Left lung (tissue), 10 donors: ENCODE results near the gene RSAD1. TPM values are rescaled to one million over a fixed set of nuclear protein-coding genes. Genes with fewer than 3 reads are reported as not detected.
A peak's percentile ranks its signal among the peaks of the same experiment; 100 is the strongest.

Source experiments
- ATAC-seq: fragments of 200-7000 bp; cut with Tn5 transposase; one replicate; pipeline ENCODE4 v1.9.1; 2020; ENCODE audit warnings: moderate library complexity
- DNase-seq, 4 donors: peaks; one replicate each; pipeline ENCODE4 v3.0.0-alpha.2; 2013 to 2020
- H3K27ac ChIP-seq, 2 donors: fragments of 200-600 bp; sonication (generic) in 1 of 2; one replicate each; pipeline versions ENCODE4 v1.5.0 to v1.8.0; 2020 to 2021
- H3K27me3 ChIP-seq, 2 donors: fragments of 200-600 bp; sonication (generic) in 1 of 2; one replicate each; pipeline versions ENCODE4 v1.5.0 to v1.8.0; 2020 to 2021
- H3K36me3 ChIP-seq, 2 donors: fragments of 200-600 bp; sonication (generic) in 1 of 2; one replicate each; pipeline versions ENCODE4 v1.5.0 to v1.8.0; 2020 to 2021
- H3K4me1 ChIP-seq, 2 donors: fragments of 200-600 bp; one replicate each; pipeline ENCODE4 v1.8.0; 2021
- H3K4me3 ChIP-seq, 2 donors: fragments of 200-600 bp; sonication (generic) in 1 of 2; one replicate each; pipeline versions ENCODE4 v1.5.0 to v1.8.0; 2020 to 2021; ENCODE audit warnings: mild to moderate bottlenecking in 1 of 2
- H3K9me3 ChIP-seq, 2 donors: fragments of 200-600 bp; sonication (generic) in 1 of 2; one replicate each; pipeline versions ENCODE4 v1.5.0 to v1.8.0; 2020 to 2021
- intact Hi-C, 2 donors: fragments of 100-400 bp; cut with DNase I; formaldehyde crosslinking; loops; one replicate each; pipeline versions ENCODE4 v1.11.2 to v1.14.2; 2022
- polyA plus RNA-seq, 6 donors: library from polyadenylated mRNA; unstranded; fragments of 120-200 nt; gene quantifications; one replicate each; pipeline ENCODE4 v1.2.1, GENCODE V29; 2013; ENCODE audit not compliant: insufficient read length in 6 of 6
- total RNA-seq, 2 donors: library from RNA; stranded (reverse); fragmentation: NEBNext Ultra II Directional; extraction: Animal tissue kit (Norgen Biotek cat#: 25700); gene quantifications; one replicate each; pipeline ENCODE4 v1.2.1, GENCODE V29; 2021
- TF ChIP-seq, protein P1 (sequence below), 2 donors: fragments of 200-600 bp; sonication (generic) in 1 of 2; IDR thresholded peaks; one replicate each; pipeline versions ENCODE4 v1.5.0 to v1.8.0; 2021; ENCODE audit warnings: antibody characterized with exemption in 2 of 2
- donor health status: DM: no; HTN: yes; CAD: no.
- donor health status: DM: no; HTN: no; CAD: no.

Gene RSAD1
- total and polyA plus RNA-seq, 8 donors: 28.5 to 61.5 (median 47.2) TPM

- no peak overlapping the region for H3K4me3 ChIP-seq
Observed at GRCh38 chr17:50461550-50462132, 17.0 kb upstream of the RSAD1 start.

GRCh38 chr17:50462446-50462845 lies 16.2 kb upstream of the RSAD1 start:
- H3K27ac ChIP-seq: no peak overlapping the region
- peaks cover 0 to 3% of the 10 kb centered on the region in 2 donors for H3K27me3 ChIP-seq
- no peaks in the 10 kb centered on the region for H3K4me1 ChIP-seq
- H3K9me3 ChIP-seq: no peaks in the 10 kb centered on the region
- no peak overlapping the region for H3K4me3 ChIP-seq
- TF ChIP-seq, protein P1, sequence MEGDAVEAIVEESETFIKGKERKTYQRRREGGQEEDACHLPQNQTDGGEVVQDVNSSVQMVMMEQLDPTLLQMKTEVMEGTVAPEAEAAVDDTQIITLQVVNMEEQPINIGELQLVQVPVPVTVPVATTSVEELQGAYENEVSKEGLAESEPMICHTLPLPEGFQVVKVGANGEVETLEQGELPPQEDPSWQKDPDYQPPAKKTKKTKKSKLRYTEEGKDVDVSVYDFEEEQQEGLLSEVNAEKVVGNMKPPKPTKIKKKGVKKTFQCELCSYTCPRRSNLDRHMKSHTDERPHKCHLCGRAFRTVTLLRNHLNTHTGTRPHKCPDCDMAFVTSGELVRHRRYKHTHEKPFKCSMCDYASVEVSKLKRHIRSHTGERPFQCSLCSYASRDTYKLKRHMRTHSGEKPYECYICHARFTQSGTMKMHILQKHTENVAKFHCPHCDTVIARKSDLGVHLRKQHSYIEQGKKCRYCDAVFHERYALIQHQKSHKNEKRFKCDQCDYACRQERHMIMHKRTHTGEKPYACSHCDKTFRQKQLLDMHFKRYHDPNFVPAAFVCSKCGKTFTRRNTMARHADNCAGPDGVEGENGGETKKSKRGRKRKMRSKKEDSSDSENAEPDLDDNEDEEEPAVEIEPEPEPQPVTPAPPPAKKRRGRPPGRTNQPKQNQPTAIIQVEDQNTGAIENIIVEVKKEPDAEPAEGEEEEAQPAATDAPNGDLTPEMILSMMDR (IDR thresholded peaks at IDR 0.05): no peak
- DNase-seq: no peak
- no peak for ATAC-seq
- intact Hi-C loops: no loop called here
- peaks cover 0 to 12% of the 10 kb centered on the region in 2 donors for H3K36me3 ChIP-seq

More at GRCh38 chr17:50461550-50462132, 17.0 kb upstream of the RSAD1 start:
- TF ChIP-seq, protein P1 (IDR thresholded peaks at IDR 0.05): no peak
- H3K36me3 ChIP-seq: peaks cover 0 to 12% of the 10 kb centered on the region in 2 donors
- no peak overlapping the region for H3K27ac ChIP-seq
- intact Hi-C loops: no loop called here
- ATAC-seq: no peak
- H3K9me3 ChIP-seq: no peaks in the 10 kb centered on the region
- no peaks in the 10 kb centered on the region for H3K4me1 ChIP-seq
- no peaks in the 10 kb centered on the region for H3K27me3 ChIP-seq
- DNase-seq: no peak

DNA sequence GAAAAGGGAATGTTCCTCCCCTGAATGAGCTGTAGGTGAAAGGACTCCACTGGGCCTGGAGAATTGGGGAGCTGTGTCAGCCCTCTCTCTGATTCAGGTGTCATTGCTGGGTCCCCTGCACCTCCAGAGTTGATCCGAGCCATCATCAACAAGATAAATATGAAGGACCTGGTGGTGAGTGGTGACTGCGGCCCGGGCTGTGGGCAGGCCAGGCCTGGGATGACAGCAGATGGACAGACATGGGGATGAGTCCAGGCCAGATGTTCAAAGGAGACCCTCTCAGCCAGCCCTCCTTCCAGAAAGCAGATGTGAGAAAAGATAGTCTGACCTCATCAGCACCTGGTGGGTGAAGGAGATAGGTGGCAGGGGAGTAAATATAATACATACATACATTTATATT lies 14.5 kb upstream of the RSAD1 start:
- no peak for DNase-seq
- H3K36me3 ChIP-seq: peaks cover 0 to 12% of the 10 kb centered on the region in 2 donors
- TF ChIP-seq, protein P1 (IDR thresholded peaks at IDR 0.05): no peak
- peaks cover 12 to 20% of the 10 kb centered on the region in 2 donors for H3K27me3 ChIP-seq
- intact Hi-C loops: no loop called here
- H3K4me1 ChIP-seq: peaks cover 0 to 10% of the 10 kb centered on the region in 2 donors
- no peak overlapping the region for H3K4me3 ChIP-seq
- H3K9me3 ChIP-seq: no peaks in the 10 kb centered on the region
- H3K27ac ChIP-seq: no peak overlapping the region
- ATAC-seq: no peak

DNA sequence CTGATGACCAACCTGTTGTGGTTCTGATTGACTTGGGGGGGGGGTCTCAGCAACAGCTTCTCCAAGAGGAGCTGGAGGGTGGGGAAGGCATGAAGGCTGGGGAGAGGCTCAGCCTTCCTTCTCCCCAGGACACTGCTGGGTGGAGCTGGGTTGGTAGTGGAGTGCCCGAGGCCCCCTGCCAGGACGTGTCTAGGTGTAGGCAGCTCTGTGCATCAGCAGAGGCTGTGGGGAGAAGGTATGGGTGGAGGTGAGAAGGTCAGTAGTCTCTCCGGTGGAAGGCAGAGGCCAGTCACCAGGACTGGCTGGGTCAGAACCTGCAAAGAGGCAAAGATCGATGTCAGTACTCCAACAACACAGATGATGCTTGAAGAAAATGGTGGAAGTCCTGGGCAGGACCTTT lies 13.9 kb upstream of the RSAD1 start:
- H3K9me3 ChIP-seq: no peaks in the 10 kb centered on the region
- H3K27ac ChIP-seq: no peak overlapping the region
- H3K4me3 ChIP-seq: no peak overlapping the region
- intact Hi-C loops: no loop called here
- peaks cover 0 to 14% of the 10 kb centered on the region in 2 donors for H3K4me1 ChIP-seq
- H3K36me3 ChIP-seq: peaks cover 0 to 12% of the 10 kb centered on the region in 2 donors
- H3K27me3 ChIP-seq: peaks cover 12 to 26% of the 10 kb centered on the region in 2 donors
- TF ChIP-seq, protein P1 (IDR thresholded peaks at IDR 0.05): no peak
- DNase-seq: peak in 1 of 4 donors; percentile 27
- no peak for ATAC-seq

DNA sequence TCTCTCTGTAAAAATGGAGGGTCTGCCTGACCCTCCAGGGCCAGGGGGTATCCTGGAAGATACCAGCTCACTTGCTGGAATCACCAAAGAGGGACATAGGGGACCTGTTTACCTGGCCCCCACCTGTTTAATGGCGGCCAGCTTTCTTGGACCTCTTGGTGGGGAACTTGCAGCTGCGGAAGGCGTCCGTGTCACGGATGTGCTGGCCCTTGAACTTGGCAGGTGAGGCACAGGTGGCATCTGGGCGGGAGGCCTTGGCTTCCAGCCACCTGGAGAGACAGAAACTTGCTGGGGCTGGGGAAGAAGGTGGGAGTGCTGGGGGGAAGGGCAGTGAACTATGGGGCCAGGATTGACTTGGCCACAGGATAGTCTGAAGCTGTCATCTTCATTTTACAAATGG lies 13.5 kb upstream of the RSAD1 start:
- Histone ChIP-seq H3K27me3 (peaks cover 12 to 29% of the 10 kb centered on the region in 2 donors), H3K27ac (no peak overlapping the region), H3K9me3 (no peaks in the 10 kb centered on the region), H3K4me3 (no peak overlapping the region), H3K36me3 (peaks cover 0 to 12% of the 10 kb centered on the region in 2 donors), H3K4me1 (peaks cover 0 to 14% of the 10 kb centered on the region in 2 donors)
- TF ChIP-seq, protein P1 (IDR thresholded peaks at IDR 0.05): no peak
- DNase-seq: peak in 1 of 4 donors; percentile 46
- no peak for ATAC-seq
- intact Hi-C loops: no loop called here
